GM12865 (cell line): Measurements from ENCODE around the gene NHLRC4.

Experiments used
- DNase-seq: peaks from one replicate; pipeline ENCODE4 v3.0.0; 2010; ENCODE audit warnings: low read depth
- H3K4me3 ChIP-seq: 2 replicates; pipeline ENCODE4 v1.5.1; 2011; ENCODE audit warnings: mild to moderate bottlenecking, low read depth, low read length, control low read depth
- TF ChIP-seq, protein P1 (sequence below): IDR thresholded peaks from 2 replicates; pipeline ENCODE4 v1.5.1; 2011; ENCODE audit warnings: low read length, control low read depth, low read depth, inconsistent platforms; ENCODE audit not compliant: insufficient read depth; ENCODE audit errors: missing control alignments

The NHLRC4 gene

DNA sequence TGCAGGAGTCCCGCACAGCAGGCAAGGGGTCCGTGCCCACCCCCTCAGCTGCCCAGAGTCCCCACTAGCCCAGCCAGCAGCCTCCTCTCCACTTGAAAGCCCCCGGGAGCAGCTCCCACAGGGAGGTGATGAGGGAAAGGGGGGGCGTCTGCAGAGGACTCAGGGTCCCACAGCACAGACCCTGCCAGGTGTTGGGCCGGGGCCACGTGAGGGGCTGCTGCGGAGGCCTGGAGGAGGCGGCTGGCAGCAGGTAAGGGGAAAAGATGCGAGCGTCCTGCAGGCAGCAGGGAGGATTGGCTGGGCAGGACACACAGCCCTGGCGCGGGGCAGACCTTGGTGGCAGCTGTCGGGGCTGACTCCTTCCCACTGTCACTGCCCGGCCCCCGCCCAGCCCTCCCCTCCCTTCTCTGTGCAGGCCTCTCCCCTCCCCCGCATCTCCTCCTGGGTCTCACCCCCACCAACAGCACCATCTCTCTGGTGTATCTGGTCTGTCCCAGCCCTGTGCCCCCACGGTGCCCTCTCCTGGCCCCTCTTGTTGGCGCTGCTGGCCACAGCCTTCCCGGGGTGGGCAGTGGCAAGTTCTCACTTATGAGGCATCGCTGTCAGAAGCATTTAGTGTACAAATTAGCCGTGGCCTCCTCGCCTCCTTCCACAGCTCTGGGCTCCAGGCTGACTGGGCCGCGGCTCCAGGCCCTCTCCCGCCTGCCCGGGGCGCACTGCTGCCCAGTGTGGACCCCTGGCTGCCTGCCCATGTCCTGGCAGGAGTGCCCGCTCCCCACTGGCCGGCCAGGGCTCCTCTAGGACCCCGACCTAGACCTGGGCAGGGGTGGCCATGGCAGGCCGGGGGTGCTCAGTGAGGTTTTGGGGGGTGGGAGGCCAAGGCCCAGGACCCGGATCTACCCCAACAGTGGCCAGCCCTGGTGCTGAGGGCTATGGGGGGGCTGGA, 11.0 kb upstream of the NHLRC4 start:
- no peak overlapping the region for H3K4me3 ChIP-seq
- TF ChIP-seq, protein P1, sequence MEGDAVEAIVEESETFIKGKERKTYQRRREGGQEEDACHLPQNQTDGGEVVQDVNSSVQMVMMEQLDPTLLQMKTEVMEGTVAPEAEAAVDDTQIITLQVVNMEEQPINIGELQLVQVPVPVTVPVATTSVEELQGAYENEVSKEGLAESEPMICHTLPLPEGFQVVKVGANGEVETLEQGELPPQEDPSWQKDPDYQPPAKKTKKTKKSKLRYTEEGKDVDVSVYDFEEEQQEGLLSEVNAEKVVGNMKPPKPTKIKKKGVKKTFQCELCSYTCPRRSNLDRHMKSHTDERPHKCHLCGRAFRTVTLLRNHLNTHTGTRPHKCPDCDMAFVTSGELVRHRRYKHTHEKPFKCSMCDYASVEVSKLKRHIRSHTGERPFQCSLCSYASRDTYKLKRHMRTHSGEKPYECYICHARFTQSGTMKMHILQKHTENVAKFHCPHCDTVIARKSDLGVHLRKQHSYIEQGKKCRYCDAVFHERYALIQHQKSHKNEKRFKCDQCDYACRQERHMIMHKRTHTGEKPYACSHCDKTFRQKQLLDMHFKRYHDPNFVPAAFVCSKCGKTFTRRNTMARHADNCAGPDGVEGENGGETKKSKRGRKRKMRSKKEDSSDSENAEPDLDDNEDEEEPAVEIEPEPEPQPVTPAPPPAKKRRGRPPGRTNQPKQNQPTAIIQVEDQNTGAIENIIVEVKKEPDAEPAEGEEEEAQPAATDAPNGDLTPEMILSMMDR, result no peak
- DNase-seq, result no peak

DNA sequence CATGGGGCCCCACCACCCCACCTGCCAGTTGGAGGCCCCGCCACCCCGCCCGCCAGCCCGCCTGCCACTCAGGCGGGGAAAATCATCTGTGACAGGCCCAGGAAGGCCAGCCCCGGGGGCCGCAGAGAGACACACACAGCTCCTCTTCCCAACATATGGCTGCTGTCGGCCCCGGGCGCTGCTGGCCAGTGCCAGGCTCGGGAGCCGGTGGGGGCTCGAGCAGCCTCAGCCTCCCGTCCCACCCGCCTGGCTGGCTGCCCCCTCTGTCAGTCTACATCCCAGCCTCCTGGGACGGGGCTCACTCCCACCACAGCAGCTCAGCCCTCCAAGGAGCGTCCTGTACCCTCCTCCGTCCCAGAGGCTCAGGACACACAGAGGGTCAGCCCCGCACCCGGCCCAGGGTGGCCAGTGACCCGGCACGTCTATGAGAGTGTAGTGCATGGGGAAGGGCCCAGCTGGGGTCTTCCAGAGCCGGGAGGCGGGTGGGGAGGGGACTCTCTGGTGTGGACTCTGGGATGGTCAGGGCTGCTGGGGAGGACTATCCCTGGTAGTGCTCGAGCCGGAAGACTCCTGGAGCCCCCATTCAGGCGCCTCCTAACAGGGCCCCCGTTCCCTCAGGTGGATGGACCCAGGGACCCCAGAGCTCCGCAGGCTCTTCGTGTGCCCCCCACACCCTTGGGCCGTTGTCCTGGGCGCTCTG, 10.2 kb upstream of the NHLRC4 start:
- no peak overlapping the region for H3K4me3 ChIP-seq
- TF ChIP-seq, protein P1, result no peak
- no peak for DNase-seq

DNA sequence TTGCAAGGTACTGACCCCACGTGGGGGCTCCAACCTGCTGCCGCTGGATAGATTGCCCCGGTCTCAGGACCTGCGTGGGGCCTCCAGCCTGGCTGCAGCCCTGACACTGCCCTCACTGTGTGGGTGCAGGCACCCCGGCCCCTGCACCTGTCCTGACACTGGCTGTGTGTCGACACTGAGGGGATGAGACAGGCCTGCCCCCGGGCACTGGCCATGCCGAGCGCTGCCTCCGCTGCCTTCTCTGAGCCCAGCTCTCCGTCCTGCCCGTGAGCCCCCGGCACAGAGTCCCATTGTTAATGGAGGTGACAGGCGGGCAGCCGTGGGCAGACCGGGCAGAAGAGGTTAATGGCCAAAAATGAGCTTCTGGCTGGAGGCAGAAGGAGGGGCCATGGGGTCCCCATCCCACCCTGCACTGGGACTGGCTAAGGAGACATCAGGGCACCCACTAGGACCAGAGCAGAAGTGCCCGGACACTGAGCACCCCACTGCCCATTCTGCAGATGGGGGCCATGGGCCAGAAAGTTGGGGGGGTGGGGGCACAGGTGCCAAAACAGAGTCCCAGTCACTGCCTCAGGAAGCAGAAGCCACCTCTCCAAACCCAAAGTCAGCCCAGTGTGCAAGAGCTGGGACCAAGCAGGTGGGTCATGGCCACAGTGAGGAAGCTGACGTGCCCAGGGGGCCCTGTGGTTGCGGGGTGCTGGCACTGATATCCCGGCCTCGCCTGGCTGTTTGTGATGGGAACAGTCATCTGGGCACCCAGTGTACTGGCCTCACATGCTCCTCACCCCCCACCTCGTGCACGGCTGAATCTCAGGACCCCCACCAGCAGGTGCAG, 9.1 kb upstream of the NHLRC4 start:
- H3K4me3 ChIP-seq, result no peak overlapping the region
- TF ChIP-seq, protein P1, result no peak
- no peak for DNase-seq

DNA sequence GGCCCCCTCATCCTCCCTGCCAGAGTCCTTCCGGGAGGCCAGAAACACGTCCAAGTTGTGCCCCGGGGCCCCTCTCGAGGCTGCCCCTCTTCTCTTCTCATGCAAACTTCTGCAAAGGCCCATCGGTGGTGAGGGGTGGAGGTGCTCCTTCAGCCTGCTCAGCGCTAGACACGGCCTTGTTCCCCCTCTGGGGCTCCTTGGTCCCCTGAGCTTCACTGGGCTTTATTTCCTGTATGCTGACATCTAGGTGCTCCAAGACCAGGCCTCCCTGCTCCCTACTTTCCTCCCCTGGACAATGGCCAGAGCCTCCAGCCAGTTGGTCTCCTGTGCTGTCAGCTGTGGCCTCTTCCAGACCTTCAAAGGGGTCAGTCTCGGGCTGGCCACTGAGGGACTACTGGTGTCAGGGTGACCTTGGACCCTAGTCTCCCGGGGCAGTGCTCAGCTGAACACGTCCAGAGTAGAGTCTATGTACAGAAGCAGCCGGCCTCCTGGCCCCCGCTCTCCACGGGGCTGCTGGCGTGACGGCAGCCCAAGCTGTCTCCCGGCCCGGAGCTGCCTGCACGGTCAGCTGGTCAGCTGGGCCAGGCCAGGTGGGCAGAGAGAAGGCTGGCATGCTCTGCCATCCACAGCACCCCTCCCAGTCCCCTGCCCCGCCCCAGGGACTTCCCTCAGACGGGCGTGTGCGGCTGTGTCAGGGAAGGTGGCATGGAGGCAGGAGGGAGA, 8.3 kb upstream of the NHLRC4 start:
- TF ChIP-seq, protein P1, result no peak
- H3K4me3 ChIP-seq, result no peak overlapping the region
- DNase-seq, result no peak

DNA sequence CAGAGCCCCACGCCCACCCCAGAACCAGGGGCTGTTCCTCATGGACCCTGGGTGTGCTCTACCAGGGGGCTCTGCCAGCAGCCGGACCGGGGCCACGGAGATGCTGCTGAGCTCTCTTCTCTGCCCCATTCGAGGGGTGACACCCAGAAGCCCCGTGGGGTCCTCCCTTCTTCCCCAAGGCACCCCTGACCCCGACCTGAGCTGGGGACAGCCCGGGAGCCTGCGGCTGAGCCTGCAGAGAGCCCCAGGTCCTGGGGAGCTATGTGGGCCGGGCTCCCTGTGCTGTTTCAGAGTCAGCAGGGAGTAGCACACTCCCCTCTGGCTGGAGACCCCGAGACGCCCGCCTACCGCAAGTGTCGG, 7.8 kb upstream of the NHLRC4 start:
- TF ChIP-seq, protein P1, result no peak
- DNase-seq, result no peak
- no peak overlapping the region for H3K4me3 ChIP-seq
